HG03457 (cell line): ENCODE measurements around the gene RALGAPB.
"Not testable (repeated sequence)": the region's sequence is repeated elsewhere in the genome, so short reads cannot be mapped to it uniquely, and the experiment has no call there.

Source experiments
- ATAC-seq: cut with Tn5 transposase; IDR thresholded peaks from one replicate; pipeline ENCODE4 v1.9.1; 2021; ENCODE audit warnings: moderate number of reproducible peaks; ENCODE audit not compliant: unreplicated experiment

The RALGAPB gene

GRCh38 chr20:38485041-38485440, 12.4 kb downstream of the RALGAPB start:
- ATAC-seq: no peak

- no peak for ATAC-seq
Measured at GRCh38 chr20:38489181-38489580, 16.5 kb downstream of the RALGAPB start.

GRCh38 chr20:38497246-38497935, 24.7 kb downstream of the RALGAPB start:
- ATAC-seq: no peak

- ATAC-seq: no peak
Measured at GRCh38 chr20:38498909-38499308, 26.3 kb downstream of the RALGAPB start.

- ATAC-seq: no peak
Measured at GRCh38 chr20:38499366-38499765, 26.7 kb downstream of the RALGAPB start.

- ATAC-seq: no peak
Measured at GRCh38 chr20:38501858-38502436, 29.3 kb downstream of the RALGAPB start.

GRCh38 chr20:38504368-38505090, 31.9 kb downstream of the RALGAPB start:
- ATAC-seq: no peak

GRCh38 chr20:38505091-38505455, 32.4 kb downstream of the RALGAPB start:
- ATAC-seq: no peak

- ATAC-seq: not testable (repeated sequence)
Measured at GRCh38 chr20:38511726-38512125, 39.1 kb downstream of the RALGAPB start.

- no peak for ATAC-seq
Measured at GRCh38 chr20:38514185-38514584, 41.5 kb downstream of the RALGAPB start.

GRCh38 chr20:38514947-38515346, 42.3 kb downstream of the RALGAPB start:
- ATAC-seq: no peak

- ATAC-seq: no peak
Measured at GRCh38 chr20:38515631-38516030, 43.0 kb downstream of the RALGAPB start.

GRCh38 chr20:38519426-38519825, 46.8 kb downstream of the RALGAPB start:
- ATAC-seq: no peak

- ATAC-seq: no peak
Measured at GRCh38 chr20:38520261-38520660, 47.6 kb downstream of the RALGAPB start.

- ATAC-seq: no peak
Measured at GRCh38 chr20:38523697-38524096, 51.1 kb downstream of the RALGAPB start.

- no peak for ATAC-seq
Measured at GRCh38 chr20:38528167-38528566, 55.5 kb downstream of the RALGAPB start.

GRCh38 chr20:38531021-38531420, 58.4 kb downstream of the RALGAPB start:
- no peak for ATAC-seq

- ATAC-seq: no peak
Measured at GRCh38 chr20:38534756-38535155, 62.1 kb downstream of the RALGAPB start.

GRCh38 chr20:38536310-38536709, 63.7 kb downstream of the RALGAPB start:
- ATAC-seq: no peak

- ATAC-seq: no peak
Measured at GRCh38 chr20:38537176-38537575, 64.5 kb downstream of the RALGAPB start.

- ATAC-seq: no peak
Measured at GRCh38 chr20:38538789-38539188, 66.1 kb downstream of the RALGAPB start.
